GM21825 (cell line): ENCODE data around the gene S100A7.

ENCODE experiments used
- ATAC-seq: cut with Tn5 transposase; IDR thresholded peaks from one replicate; pipeline ENCODE4 v1.9.1; 2021; ENCODE audit warnings: mild to moderate bottlenecking, moderate library complexity; ENCODE audit not compliant: unreplicated experiment

The S100A7 gene

GRCh38 chr1:153460551-153460950 lies at the start of gene S100A7:
S100A7 (minus strand) TSS chr1:153460651; CDS start chr1:153459013, 1,638 bp downstream.
- ATAC-seq, result no peak

DNA sequence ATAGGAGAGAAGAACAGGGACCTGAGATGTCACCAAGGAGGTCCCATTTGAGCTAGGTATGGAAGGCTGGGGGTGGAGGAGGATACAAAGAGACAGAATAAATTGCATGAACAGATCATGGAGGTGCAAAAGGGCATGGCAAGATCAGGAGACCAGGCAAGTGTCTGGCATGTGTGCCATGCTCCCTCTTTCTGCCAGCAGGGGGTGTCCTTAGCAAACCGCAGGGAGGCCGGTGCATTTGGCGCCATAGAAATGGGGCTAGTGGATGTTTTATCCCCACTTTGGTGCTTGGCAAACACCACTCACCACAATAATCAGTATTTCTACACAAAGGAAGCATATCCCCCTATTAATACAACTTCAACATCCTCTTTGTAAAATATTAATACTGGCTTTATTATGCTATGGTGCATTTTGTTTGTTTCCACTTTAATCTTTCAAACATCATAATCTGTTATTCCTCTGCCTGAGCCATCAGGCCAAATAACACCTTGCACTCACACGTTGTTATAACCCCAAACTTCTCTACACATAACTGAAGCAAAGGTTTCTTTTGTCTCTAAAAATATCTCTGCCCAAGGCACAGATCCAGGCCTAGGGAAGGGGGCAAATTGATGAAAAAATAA lies 49.4 kb upstream of the S100A7 start:
- no peak for ATAC-seq

- no peak for ATAC-seq
Observed at GRCh38 chr1:153509036-153509435, 48.6 kb upstream of the S100A7 start.

- no peak for ATAC-seq
Observed at GRCh38 chr1:153507926-153508583, 47.6 kb upstream of the S100A7 start.

- ATAC-seq, result no peak
Observed at GRCh38 chr1:153506831-153507413, 46.5 kb upstream of the S100A7 start.

DNA sequence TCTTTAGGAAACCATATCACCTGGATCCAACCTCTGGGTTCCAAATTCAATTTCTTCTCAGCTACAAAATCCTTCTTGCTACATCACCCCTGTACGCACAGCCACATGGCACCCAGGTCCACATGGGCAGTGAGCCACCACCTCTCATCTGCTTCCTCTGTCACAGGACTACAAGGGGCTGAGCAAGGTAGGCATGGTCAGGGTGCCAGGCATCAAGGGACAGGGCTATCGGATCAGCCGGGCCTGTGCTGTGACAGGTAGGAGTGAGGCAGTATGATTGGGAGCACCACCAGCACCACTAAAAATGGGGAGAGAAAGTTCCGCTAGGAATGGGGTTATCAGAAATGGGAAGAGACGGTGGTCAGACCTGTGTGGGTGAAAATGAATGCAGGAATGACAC lies 45.9 kb upstream of the S100A7 start:
- ATAC-seq, result no peak

DNA sequence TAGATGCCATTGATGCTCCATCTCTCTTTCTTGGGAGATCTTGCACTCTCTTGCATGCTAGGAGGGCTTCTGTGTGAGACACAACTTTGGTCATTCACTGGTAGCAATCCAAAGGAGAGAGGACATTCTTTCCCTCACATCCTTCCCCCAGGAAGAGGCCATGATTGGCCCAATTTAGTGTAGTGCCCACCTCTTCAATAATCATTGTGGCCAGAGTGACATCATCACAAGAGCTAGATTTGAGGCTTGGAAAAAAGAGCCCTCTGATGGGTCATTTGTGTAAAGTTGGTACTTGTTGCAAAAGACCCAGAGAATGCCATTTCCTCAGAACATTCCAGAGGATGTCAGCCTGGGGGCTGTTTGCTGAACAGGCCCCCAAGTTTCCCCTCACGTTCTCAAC lies 45.1 kb upstream of the S100A7 start:
- no peak for ATAC-seq

GRCh38 chr1:153503766-153504165 lies 43.3 kb upstream of the S100A7 start:
- no peak for ATAC-seq

DNA sequence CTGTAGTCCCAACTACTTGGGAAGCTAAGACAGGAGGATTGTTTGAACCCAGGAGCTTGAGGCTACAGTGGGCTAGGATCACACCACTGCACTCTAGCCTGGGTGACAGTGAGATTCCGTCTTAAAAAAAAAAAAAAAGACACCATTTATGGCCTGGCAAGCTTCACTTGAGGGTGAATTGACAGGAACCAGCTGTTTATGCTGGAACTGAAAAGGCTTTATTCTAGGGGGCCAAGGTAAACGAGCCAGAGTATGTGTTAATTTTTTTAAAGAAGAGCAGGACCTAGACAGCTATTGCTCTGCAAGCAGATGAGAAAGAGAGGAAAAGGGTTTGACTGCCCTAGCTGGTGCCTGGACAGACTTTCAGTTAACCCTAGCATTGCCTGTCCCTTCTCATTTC lies 38.3 kb upstream of the S100A7 start:
- no peak for ATAC-seq

DNA sequence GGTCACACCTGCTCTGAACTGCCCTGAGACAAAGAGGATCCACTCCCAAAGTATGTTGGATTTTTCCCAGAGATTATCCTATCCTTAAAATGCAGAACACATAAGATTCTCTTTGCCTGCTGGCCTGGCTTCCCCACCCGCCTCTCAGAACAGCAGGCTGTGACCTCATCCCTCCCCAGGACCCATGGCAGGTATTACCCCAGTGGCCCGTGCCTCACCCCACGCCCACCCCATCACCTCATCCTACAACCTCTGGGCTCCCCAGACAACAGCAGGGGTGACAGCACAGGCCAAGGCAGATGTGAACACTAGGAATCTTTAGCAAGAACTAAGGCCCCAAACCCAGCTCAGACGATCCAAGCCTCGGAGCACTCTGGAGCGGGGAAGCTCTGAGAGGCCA lies 35.1 kb upstream of the S100A7 start:
- ATAC-seq, result no peak

DNA sequence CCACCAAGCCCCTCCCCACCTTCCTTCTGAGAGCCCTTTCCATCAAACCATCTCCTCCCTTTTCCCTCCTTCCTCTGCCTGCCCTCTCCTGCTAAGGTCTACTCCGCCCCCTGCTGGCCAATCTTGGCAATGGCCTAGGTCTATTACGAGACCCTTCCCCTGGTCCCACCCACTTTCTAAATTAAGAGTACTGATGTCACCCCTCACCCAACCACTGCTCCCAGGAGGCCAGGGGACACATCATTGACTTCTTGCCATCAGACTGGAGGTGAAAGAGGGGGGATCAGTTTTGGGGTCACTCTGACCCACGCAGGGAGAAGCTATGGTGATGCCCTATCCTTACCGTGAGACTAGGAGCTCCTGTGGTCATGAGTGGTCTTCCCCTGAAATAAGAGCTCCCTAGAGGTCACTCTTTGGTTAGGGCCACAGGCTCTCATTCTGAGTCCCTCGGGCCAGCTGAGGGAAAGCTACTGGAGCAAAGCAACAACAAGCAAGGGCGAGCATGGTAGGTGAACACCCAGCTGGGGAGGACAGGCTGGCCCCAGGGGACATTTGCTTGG lies 34.6 kb upstream of the S100A7 start:
- no peak for ATAC-seq

DNA sequence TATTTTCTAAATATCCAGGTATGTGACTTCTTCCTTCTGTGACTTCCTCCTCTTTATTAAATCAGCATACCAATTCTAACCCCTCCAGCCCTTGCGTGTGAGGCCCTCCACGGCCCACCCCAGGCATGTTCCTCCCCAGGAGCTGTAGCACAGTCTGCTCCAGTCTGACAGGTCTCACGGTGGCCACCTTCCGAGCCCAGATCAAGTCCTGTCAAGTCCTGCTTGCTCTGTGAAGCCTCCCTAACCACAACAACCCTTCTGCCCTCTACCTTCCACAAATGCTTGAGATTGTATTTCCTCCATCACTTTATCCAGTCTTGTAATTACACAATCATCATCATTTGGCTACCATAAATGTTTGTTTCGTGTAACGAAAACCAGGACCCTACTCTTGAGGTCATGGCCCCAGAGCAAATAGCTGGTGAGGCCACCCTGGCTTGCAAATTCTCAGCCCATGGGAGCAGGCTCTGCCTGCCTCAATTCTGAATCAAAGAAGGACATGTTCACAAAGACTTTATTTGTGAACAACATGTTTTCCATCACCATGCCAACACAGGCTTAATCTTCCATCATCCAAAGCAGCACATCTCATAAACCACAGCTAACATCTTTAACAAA lies 33.0 kb upstream of the S100A7 start:
- ATAC-seq, result no peak

- no peak for ATAC-seq
Observed at GRCh38 chr1:153490272-153491051, 30.0 kb upstream of the S100A7 start.

DNA sequence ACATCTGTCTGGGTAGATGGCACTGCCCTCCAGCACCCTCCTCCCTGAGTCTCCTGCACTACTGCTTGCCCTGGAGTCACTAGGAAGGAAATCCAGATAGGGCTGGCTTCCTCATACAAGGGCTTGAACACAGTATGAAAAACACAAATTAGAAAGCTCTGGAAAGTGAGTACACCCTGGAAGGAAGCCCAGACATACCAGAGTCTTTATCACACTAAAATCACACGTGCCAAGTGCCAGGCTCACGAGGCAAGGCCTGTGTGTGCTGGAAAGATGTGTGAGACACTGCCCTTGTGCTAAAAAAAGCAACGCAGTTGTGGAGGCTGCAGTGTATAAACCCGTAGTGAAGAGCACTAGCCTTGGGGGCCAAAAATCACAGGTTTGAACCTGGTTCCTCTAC lies 28.3 kb upstream of the S100A7 start:
- ATAC-seq, result no peak

DNA sequence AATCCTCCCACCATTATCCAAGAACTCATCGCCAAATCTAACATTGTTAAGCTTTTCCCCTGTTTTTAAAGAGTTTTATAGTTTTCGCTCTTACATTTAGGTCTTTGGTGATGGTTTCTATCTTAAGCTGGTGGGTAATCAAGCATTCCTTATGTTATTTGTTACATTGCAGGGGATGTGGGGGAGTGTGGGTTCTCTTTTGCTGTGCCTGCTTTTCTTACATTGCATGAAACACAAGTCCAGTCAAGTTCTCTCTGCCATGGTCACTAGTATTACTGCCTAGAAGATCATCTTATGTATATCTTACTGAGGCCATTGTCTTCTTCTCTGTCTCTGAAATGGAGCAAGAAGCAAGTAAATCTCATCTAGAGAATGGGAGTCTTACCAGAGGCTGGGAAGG lies 27.3 kb upstream of the S100A7 start:
- ATAC-seq, result no peak

DNA sequence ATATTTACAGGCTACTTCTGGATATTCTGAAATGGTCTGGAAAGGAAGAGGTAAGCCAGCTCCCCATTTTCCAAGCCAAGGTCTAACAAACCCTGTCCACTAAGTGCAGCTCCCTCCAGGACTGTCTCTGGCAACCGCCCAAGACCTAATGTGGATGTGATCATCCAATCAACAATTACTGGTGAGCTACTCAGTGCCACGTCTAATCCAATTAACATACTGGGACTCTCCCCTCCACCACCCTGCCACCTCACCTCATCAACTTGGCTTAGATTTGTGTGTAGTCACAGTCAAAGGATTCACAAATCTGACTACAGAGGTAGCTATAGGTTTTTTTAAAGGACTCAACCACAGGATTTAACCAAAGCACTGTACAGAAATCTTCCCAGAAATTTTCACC lies 25.4 kb upstream of the S100A7 start:
- no peak for ATAC-seq

- ATAC-seq, result no peak
Observed at GRCh38 chr1:153483776-153484175, 23.3 kb upstream of the S100A7 start.

DNA sequence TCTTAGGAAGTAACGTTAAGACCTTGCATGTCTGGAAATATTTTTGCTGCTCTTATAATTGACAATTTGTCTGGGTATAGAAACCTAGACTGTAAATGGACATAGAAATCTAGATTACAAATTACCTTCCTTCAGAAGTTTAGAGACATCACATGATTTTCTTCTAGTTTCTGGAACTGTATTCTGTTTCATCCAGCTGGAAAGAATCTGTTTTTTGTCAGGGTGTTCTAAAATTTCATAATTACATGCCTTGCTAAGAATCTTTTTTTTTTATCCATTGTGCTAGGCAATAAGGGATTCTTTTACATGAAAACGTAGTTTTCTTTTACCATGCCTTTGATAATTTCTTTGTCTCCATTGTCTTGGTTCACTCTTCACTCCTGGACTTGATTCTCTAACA lies 20.7 kb upstream of the S100A7 start:
- ATAC-seq, result no peak

GRCh38 chr1:153478692-153479618 lies 18.5 kb upstream of the S100A7 start:
- ATAC-seq, result no peak
